ENCODE measurements around the gene CARD18. TPM values are rescaled to one million over a fixed set of nuclear protein-coding genes. Genes with fewer than 3 reads are reported as not detected.

CARD18 gene
- total and polyA plus RNA-seq, 8 donors, result not detected

DNA sequence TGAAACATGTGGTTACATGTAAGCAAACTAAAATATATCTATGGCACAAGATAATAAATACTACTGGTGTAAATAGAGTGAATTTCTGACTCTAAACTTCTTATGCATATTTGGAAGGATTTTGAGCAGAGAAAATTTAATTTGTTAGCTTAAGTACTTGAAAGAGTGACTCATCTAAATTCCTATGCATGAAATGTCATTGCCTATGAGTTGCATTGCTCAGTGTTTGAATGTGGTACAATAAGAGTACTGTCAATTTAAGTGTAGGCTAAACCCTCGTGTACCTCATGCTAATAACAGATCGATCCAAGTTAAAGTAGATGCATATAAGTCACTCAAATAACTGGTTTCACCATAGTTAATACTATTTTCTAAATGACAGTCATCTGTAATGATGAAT is 5.3 kb upstream of the CARD18 start:
- no peaks in the 10 kb centered on the region for H3K36me3 ChIP-seq
- ATAC-seq (peak; percentile 79), DNase-seq (no peak)
- no peak overlapping the region for H3K27ac ChIP-seq
- intact Hi-C loops (cut with DNase I), result no loop called here
- H3K27me3 ChIP-seq, result no peaks in the 10 kb centered on the region
- no peaks in the 10 kb centered on the region for H3K4me1 ChIP-seq
- no peak overlapping the region for H3K4me3 ChIP-seq
- TF ChIP-seq, protein P1, sequence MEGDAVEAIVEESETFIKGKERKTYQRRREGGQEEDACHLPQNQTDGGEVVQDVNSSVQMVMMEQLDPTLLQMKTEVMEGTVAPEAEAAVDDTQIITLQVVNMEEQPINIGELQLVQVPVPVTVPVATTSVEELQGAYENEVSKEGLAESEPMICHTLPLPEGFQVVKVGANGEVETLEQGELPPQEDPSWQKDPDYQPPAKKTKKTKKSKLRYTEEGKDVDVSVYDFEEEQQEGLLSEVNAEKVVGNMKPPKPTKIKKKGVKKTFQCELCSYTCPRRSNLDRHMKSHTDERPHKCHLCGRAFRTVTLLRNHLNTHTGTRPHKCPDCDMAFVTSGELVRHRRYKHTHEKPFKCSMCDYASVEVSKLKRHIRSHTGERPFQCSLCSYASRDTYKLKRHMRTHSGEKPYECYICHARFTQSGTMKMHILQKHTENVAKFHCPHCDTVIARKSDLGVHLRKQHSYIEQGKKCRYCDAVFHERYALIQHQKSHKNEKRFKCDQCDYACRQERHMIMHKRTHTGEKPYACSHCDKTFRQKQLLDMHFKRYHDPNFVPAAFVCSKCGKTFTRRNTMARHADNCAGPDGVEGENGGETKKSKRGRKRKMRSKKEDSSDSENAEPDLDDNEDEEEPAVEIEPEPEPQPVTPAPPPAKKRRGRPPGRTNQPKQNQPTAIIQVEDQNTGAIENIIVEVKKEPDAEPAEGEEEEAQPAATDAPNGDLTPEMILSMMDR (IDR thresholded peaks at IDR 0.05), result no peak
- no peaks in the 10 kb centered on the region for H3K9me3 ChIP-seq

DNA sequence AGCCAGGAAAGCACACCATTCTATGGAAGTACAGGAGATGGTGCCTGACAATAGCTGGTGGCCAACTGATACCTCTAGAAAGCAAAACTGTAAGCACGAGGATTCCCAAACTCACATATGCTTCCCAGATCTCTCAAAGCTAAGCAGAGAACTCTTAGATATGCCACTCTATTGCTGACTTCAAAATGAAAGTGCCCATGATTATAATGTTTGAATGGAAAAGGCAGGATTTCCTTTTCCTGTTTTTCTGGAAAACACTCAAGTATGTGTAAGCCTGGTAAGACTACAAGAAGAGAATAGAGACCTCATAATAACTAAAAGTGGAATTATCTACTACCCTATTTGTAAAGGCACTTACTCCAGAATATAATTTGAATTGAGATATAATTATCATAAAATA is 2.6 kb upstream of the CARD18 start:
- intact Hi-C loops (cut with DNase I), result no loop called here
- Histone ChIP-seq H3K36me3 (no peaks in the 10 kb centered on the region), H3K27me3 (no peaks in the 10 kb centered on the region), H3K4me3 (no peak overlapping the region), H3K9me3 (no peaks in the 10 kb centered on the region), H3K27ac (peak overlapping the region in 1 of 2 donors; percentile 46), H3K4me1 (no peaks in the 10 kb centered on the region)
- DNase-seq, result no peak
- TF ChIP-seq, protein P1 (IDR thresholded peaks at IDR 0.05), result no peak
- no peak for ATAC-seq

DNA sequence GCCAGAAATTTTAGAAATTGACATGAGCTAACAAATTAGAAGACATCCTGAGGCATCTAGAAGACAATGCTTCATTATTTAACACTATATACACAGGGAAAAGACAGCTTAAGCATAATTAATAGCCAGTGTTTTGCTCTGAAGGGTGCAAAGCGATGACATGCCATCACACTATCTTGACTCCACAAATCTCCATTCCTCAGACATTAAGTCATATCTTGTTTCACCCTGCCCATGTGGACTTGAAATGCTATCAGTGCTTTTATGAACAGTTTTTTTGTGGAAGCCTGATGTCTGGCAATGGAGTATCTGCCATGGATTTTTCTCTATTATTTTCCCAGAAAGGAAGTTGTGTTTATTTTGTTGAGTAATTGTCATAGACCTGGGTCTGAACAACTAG is 2.3 kb downstream of the CARD18 start:
- no peak for ATAC-seq

DNA sequence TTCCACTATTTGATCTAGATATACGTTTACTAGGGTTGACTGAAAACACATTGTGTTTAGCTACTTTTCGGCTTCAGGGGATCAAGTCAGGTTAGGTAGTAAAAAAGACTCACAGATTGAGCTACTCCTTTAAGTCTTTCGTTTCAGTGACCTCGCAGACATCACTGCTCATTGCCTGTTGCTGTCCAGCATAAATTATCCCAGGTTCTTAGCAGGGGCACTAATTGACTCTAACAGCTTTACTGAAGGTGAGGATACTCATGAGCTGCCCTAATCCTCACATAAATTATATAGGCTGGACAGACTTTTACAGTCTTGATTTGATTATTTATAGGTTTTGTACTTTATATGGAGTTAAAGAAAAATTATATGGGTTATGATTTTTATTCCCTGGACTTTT is 3.7 kb downstream of the CARD18 start:
- ATAC-seq, result no peak
- no peak for DNase-seq
- Histone ChIP-seq H3K27me3 (no peaks in the 10 kb centered on the region), H3K4me3 (no peak overlapping the region), H3K27ac (no peak overlapping the region), H3K9me3 (peaks cover 0 to 7% of the 10 kb centered on the region in 2 donors), H3K36me3 (no peaks in the 10 kb centered on the region), H3K4me1 (no peaks in the 10 kb centered on the region)
- intact Hi-C loops (cut with DNase I), result no loop called here
- TF ChIP-seq, protein P1 (IDR thresholded peaks at IDR 0.05), result no peak

More for the DNA sequence above, 2.3 kb downstream of the CARD18 start:
- Histone ChIP-seq H3K4me1 (no peaks in the 10 kb centered on the region), H3K27ac (no peak overlapping the region), H3K9me3 (peaks cover 0 to 3% of the 10 kb centered on the region in 2 donors), H3K36me3 (no peaks in the 10 kb centered on the region), H3K27me3 (no peaks in the 10 kb centered on the region), H3K4me3 (no peak overlapping the region)
- TF ChIP-seq, protein P1 (IDR thresholded peaks at IDR 0.05), result no peak
- no peak for DNase-seq
- intact Hi-C loops (cut with DNase I), result no loop called here

DNA sequence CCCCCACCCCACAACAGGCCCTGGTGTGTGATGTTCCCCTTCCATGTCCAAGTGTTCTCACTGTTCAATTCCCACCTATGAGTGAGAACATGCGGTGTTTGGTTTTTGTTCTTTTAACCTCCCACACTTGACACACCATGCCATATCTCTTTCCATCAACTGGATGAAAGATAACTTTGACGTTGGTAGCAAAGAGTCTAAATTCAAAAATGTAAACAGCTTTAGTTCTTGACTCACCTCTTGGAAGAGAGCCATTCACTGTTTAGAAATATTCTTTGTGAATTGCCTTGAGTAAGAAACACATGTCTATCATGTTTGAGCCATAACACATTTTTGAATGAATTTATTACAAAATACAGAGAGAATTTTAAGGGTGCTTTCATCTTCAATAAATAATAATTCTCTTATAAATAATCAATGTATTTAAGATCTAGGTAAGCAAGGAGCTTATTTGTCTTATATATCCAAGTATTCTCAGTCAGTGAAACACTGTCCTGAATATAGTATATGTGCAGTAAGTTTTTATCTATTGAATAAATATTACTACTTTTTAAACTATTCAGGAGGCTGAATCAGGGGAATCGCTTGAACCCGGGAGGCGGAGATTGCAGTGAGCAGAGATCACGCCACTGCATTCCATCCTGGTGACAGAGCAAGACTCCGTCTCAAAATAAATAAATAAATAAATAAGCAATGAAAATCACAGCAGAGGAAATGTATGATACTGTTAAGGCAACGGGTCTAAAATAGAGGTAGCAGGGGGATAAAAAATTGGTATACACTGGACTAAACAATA is 6.7 kb downstream of the CARD18 start:
- TF ChIP-seq, protein P1 (IDR thresholded peaks at IDR 0.05), result no peak
- no peaks in the 10 kb centered on the region for H3K4me1 ChIP-seq
- ATAC-seq (no peak), DNase-seq (no peak)
- no peaks in the 10 kb centered on the region for H3K27me3 ChIP-seq
- H3K27ac ChIP-seq, result no peak overlapping the region
- intact Hi-C loops (cut with DNase I), result no loop called here
- H3K9me3 ChIP-seq, result peaks cover 0 to 10% of the 10 kb centered on the region in 2 donors
- H3K4me3 ChIP-seq, result no peak overlapping the region
- H3K36me3 ChIP-seq, result no peaks in the 10 kb centered on the region

Measured in left lung (tissue), 10 donors.